Ovary (tissue), 9 donors: Measurements from ENCODE around the gene TCF4. TPM values are rescaled to one million over a fixed set of nuclear protein-coding genes. Genes with fewer than 3 reads are reported as not detected.

ENCODE experiments used
- DNase-seq, 5 donors: peaks; one replicate each; pipeline ENCODE4 v3.0.0-alpha.2; 2019 to 2020
- H3K27ac ChIP-seq, 2 donors: fragments of 200-600 bp; one replicate each; pipeline versions ENCODE4 v1.5.1 to v1.8.0; 2019 to 2022
- H3K27me3 ChIP-seq: fragments of 200-600 bp; one replicate; pipeline ENCODE4 v1.8.0; 2022
- H3K36me3 ChIP-seq: fragments of 200-600 bp; sonication (generic); one replicate; pipeline ENCODE4 v1.5.1; 2019
- H3K4me1 ChIP-seq: one replicate; pipeline ENCODE4 v1.8.1; 2013; ENCODE audit warnings: mild to moderate bottlenecking, moderate library complexity; ENCODE audit not compliant: insufficient read depth
- H3K4me3 ChIP-seq: fragments of 200-600 bp; sonication (generic); one replicate; pipeline ENCODE4 v1.5.1; 2017
- H3K9me3 ChIP-seq, 2 donors: fragments of 200-600 bp in 1 of 2; sonication (generic) in 1 of 2; one replicate each; pipeline versions ENCODE4 v1.5.1 to v1.8.1; 2013 to 2019; ENCODE audit warnings: mild to moderate bottlenecking in 1 of 2, moderate library complexity in 1 of 2
- CTCF ChIP-seq, 3 donors: fragments of 450-650 bp in 2 of 3; fragments of 200-600 bp in 1 of 3; IDR thresholded peaks; one replicate each; pipeline versions ENCODE4 v1.5.1 to v1.8.0; 2016 to 2022; ENCODE audit warnings: antibody characterized with exemption in 3 of 3, mild to moderate bottlenecking in 1 of 3
- EP300 ChIP-seq: sonication (generic); formaldehyde crosslinking; IDR thresholded peaks from one replicate; pipeline ENCODE4 v1.6.1; 2017; ENCODE audit warnings: antibody characterized with exemption
- POLR2A ChIP-seq: fragments of 450-650 bp; IDR thresholded peaks from one replicate; pipeline ENCODE4 v1.6.1; 2017; ENCODE audit warnings: antibody characterized with exemption, mild to moderate bottlenecking, moderate library complexity
- whole genome bisulfite sequencing, 3 donors: extraction: QIAGEN DNeasy Blood & Tissue Kit in 1 of 3; methylation state at CpG; one replicate each; pipeline versions ENCODE4 v1.1.5 to v1.1.7; 2013 to 2017; 5-methylcytosine and 5-hydroxymethylcytosine counted together
- intact Hi-C, 4 donors: fragments of 100-400 bp; cut with DNase I; formaldehyde crosslinking; loops; one replicate each; pipeline versions ENCODE4 v1.11.0 to v1.15.1; 2022 to 2023
- polyA plus RNA-seq, 2 donors: library from polyadenylated mRNA; stranded (reverse); fragments of 200-250 nt in 1 of 2; fragments of 350-450 nt in 1 of 2; fragmentation: Illumina TruSeq in 1 of 2; extraction: RNeasy Lipid Tissue Mini Kit (QIAGEN cat#74804) in 1 of 2; gene quantifications; one replicate each; pipeline ENCODE4 v1.2.3, GENCODE V29; 2013 to 2014
- total RNA-seq, 7 donors: library from RNA; depleted of rRNA in 2 of 7; stranded (reverse); fragments of >200 nt in 2 of 7; fragmentation: NEBNext Ultra II Directional in 3 of 7; extraction: Animal tissue kit (Norgen Biotek cat#: 25700) in 3 of 7; gene quantifications; one replicate each; pipeline versions ENCODE4 v1.1.0 to v1.2.4, GENCODE V29; 2016 to 2023
- donor health status: DM: no; HTN: no; CAD: no; lungs with moderate emphysema.
- donor health status: DM: no; HTN: no; CAD: no.
- donor health status: Bipolar disorder and iron deficiency.
- donor health status: DM: yes; HTN: yes; CAD: no.
- donor health status: DM: no; HTN: no; CAD: no.
- donor health status: DM: yes; HTN: yes; CAD: no.

The TCF4 gene
- total and polyA plus RNA-seq, 9 donors = 36.5 to 131 (median 112) TPM

DNA sequence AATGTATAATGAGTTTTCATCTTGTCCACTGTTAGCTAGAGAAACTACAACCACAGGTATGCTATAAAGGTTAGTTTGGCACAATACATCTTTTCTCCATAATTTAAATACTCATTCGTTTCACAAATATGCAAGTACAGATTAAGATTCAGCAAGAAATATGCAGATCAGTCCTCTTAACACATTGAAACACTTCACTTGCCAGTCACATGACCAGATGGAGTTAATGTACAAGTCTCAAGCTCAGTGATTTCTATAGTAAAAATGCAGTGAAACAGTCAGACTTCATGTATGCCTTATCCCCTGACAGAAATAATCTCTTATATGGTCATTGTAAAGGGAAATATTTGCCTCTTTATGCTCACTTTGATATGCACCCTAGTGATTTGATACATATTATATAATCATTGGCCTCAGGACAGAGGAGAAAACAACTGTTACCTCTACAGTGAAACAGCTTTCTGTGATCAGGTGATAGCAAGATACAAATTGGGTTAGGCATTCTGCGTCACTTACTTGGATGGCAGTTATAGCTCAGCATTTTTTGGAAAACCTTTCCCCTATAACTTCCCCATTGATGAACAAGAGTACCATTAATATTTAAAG, 104.6 kb downstream of the TCF4 start:
- TF ChIP-seq EP300 (no peak), CTCF (IDR thresholded peaks at IDR 0.05) (no peak)
- Histone ChIP-seq H3K4me1 (peaks cover under 1% of the 10 kb centered on the region), H3K27me3 (no peaks in the 10 kb centered on the region), H3K36me3 (no peaks in the 10 kb centered on the region), H3K9me3 (no peaks in the 10 kb centered on the region), H3K4me3 (no peak overlapping the region), H3K27ac (no peak overlapping the region)
- intact Hi-C loops = no loop called here
- DNase-seq = no peak
- WGBS, 3 donors = 79 to 86% (median 80%) methylated on average over 2 of the region's 2 CpGs

- no peak for DNase-seq
- no peak overlapping the region for H3K27ac ChIP-seq
- intact Hi-C loops = no loop called here
- H3K9me3 ChIP-seq = no peaks in the 10 kb centered on the region
- H3K4me1 ChIP-seq = no peaks in the 10 kb centered on the region
- 85 to 90% (median 88%) methylated on average over 9 of the region's 9 CpGs for WGBS, 3 donors
- TF ChIP-seq CTCF (IDR thresholded peaks at IDR 0.05) = no peak
- no peak for TF ChIP-seq POLR2A
- no peaks in the 10 kb centered on the region for H3K27me3 ChIP-seq
- H3K4me3 ChIP-seq = no peak overlapping the region
- H3K36me3 ChIP-seq = no peaks in the 10 kb centered on the region
Observed at GRCh38 chr18:55479656-55480420, 108.2 kb downstream of the TCF4 start.

DNA sequence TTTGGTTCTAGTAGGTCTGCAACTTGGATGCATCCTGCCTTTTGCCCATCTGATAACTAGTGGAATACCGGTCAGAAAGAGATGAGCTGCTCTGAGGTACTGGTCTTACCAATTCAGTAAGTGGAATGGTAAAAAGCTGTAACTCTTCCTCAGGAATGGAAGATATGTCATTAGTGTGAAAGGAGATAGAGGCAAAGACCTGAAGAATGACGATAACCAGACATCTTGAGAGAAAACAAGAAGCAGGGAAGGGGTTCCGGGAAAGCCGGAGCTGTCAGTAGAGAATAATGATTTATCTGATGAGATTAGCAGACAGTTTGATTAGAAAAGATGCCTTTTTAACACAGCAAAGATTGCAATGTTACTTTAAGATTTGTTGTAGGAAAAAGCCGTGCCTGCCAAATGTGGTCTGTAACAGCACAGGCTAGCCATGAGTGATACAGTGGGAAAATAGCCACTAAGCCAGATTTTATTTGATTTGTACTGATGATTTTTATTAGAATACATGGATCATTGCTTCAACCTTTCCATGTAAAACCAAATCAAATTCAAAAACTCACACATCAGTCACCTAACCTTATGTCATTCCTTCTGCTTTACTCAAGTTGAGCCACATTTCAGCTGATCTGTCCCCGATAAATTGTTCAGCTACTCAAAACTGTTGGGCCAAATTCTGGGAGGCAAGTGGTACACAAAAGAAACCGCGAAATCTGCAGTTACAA, 110.0 kb downstream of the TCF4 start:
- Histone ChIP-seq H3K4me1 (no peaks in the 10 kb centered on the region), H3K4me3 (peak overlapping the region; percentile 41), H3K36me3 (no peaks in the 10 kb centered on the region), H3K27ac (peak overlapping the region; percentile 18 to 79), H3K27me3 (no peaks in the 10 kb centered on the region), H3K9me3 (no peaks in the 10 kb centered on the region)
- TF ChIP-seq CTCF (IDR thresholded peaks at IDR 0.05) (no peak), EP300 (no peak), POLR2A (no peak)
- intact Hi-C loops = no loop called here
- 13% methylated on average over 8 of the region's 8 CpGs for WGBS, 3 donors
- DNase-seq = no peak

- 0 to 1% (median 0%) methylated on average over 4 of the region's 4 CpGs for WGBS, 3 donors
- Histone ChIP-seq H3K36me3 (no peaks in the 10 kb centered on the region), H3K27ac (peak overlapping the region; percentile 18 to 79), H3K9me3 (no peaks in the 10 kb centered on the region), H3K4me3 (peak overlapping the region; percentile 41), H3K27me3 (no peaks in the 10 kb centered on the region), H3K4me1 (no peaks in the 10 kb centered on the region)
- TF ChIP-seq CTCF (IDR thresholded peaks at IDR 0.05) (no peak), EP300 (no peak), POLR2A (no peak)
- intact Hi-C loops = no loop called here
- DNase-seq = peak in 1 of 5 donors; percentile 22
Observed at GRCh38 chr18:55477499-55477859, 110.5 kb downstream of the TCF4 start.
